WTC11 (cell line): Measurements from ENCODE around the gene ATF3.

Source experiments
- ATF1 ChIP-seq: sonication (generic); formaldehyde crosslinking; IDR thresholded peaks from 2 replicates; pipeline ENCODE4 v1.8.1; 2023; ENCODE audit warnings: mild to moderate bottlenecking, moderate library complexity, missing genetic modification reagents
- CTCF ChIP-seq: fragments of 200-600 bp; IDR thresholded peaks from 2 replicates; pipeline ENCODE4 v1.8.0; 2022; ENCODE audit warnings: antibody characterized with exemption
- E2F1 ChIP-seq: sonication (generic); formaldehyde crosslinking; IDR thresholded peaks from 2 replicates; pipeline ENCODE4 v1.8.0; 2022; ENCODE audit warnings: mild to moderate bottlenecking, missing genetic modification reagents
- MAX ChIP-seq: sonication (generic); formaldehyde crosslinking; IDR thresholded peaks from 2 replicates; pipeline ENCODE4 v1.8.0; 2022; ENCODE audit warnings: mild to moderate bottlenecking, missing genetic modification reagents
- MLX ChIP-seq: sonication (generic); formaldehyde crosslinking; IDR thresholded peaks from 2 replicates; pipeline ENCODE4 v1.8.1; 2023; ENCODE audit warnings: mild to moderate bottlenecking, missing genetic modification reagents, moderate library complexity
- NFE2L1 ChIP-seq: sonication (generic); formaldehyde crosslinking; IDR thresholded peaks from 2 replicates; pipeline ENCODE4 v1.8.1; 2023; ENCODE audit warnings: missing genetic modification reagents
- PRRX2 ChIP-seq: fragments of 250-450 bp; sonication (Bioruptor Pico); IDR thresholded peaks from 2 replicates; pipeline ENCODE4 v1.8.0; 2021; ENCODE audit warnings: mild to moderate bottlenecking
- STAT6 ChIP-seq: sonication (generic); formaldehyde crosslinking; conservative IDR thresholded peaks from 2 replicates; pipeline ENCODE4 v1.8.1; 2023; ENCODE audit warnings: mild to moderate bottlenecking, low read depth, missing genetic modification reagents, moderate library complexity
- TEAD4 ChIP-seq: sonication (generic); formaldehyde crosslinking; IDR thresholded peaks from 2 replicates; pipeline ENCODE4 v1.8.0; 2022; ENCODE audit warnings: mild to moderate bottlenecking, missing genetic modification reagents
- USF2 ChIP-seq: sonication (generic); formaldehyde crosslinking; IDR thresholded peaks from 2 replicates; pipeline ENCODE4 v1.8.1; 2023; ENCODE audit warnings: mild to moderate bottlenecking, missing genetic modification reagents, moderate library complexity
- ZBTB43 ChIP-seq: sonication (generic); formaldehyde crosslinking; IDR thresholded peaks from 2 replicates; pipeline ENCODE4 v1.8.1; 2023; ENCODE audit warnings: mild to moderate bottlenecking, missing genetic modification reagents
- ZNF512 ChIP-seq: sonication (generic); formaldehyde crosslinking; IDR thresholded peaks from 2 replicates; pipeline ENCODE4 v1.8.1; 2022; ENCODE audit warnings: missing genetic modification reagents, borderline replicate concordance

GRCh38 chr1:212567638-212568037 lies 40.9 kb upstream of the ATF3 start:
- TF ChIP-seq CTCF (no peak), E2F1 (CRISPR knock-in tag) (no peak), USF2 (no peak), TEAD4 (CRISPR knock-in tag) (no peak), STAT6 (CRISPR knock-in tag) (no peak), MAX (CRISPR knock-in tag) (no peak), NFE2L1 (CRISPR knock-in tag) (no peak), ZBTB43 (no peak), PRRX2 (no peak), ZNF512 (CRISPR knock-in tag) (no peak), ATF1 (no peak), MLX (CRISPR knock-in tag) (no peak)
